H4 (cell line): ENCODE measurements around the gene STEAP2. TPM values are rescaled to one million over a fixed set of nuclear protein-coding genes. Genes with fewer than 3 reads are reported as not detected.

ENCODE experiments used
- DNase-seq: peaks from one replicate; pipeline ENCODE4 v3.0.0-alpha.2; 2015; ENCODE audit warnings: low spot score
- total RNA-seq: library from RNA; depleted of rRNA; stranded (reverse); fragments of >200 nt; shearing (Covaris generic); gene quantifications from 2 replicates; pipeline ENCODE4 v1.2.3, GENCODE V29; 2014; rRNA removed

The STEAP2 gene
- total RNA-seq, 1 experiment from 2014 or later, result 5.8 TPM

GRCh38 chr7:90270431-90271178 lies 59.1 kb downstream of the STEAP2 start:
- DNase-seq, result no peak

- no peak for DNase-seq
Observed at GRCh38 chr7:90271753-90272152, 60.2 kb downstream of the STEAP2 start.

DNA sequence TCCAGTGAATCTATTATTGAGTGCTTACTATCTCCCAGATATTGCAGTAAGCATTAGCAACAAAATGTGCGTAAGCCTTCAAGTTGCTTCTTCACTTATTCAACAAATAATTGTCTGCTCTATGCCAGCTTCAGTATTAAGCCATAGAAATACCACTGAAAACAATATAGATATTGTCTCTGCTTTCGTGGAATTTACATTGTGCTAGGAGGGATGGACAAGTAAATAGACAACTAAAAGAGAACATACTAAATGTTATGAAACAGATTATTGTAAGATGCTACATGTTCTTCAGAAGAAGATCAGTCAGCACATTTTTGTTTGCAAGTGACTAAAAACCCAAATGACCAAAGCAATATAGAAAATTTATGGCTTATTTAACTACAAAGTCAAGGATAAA lies 60.7 kb downstream of the STEAP2 start:
- no peak for DNase-seq

DNA sequence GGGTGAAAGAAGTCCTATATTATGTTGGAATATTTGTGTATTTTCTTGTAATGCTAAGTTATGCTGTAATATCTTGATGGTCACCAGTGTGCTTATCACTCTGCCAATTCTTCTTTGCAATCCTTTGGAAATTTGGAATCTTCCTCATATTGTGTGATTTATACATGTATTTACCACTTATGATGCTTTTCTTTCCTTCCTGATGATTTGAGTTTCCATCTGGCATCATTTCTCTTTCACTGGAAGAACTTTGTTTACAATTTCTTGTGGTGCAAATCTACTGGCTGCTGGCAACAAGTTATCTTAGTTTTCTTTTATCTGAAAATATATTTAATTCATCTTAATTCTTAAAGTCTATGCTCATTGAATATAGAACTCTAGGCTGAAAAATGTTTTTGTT lies 62.6 kb downstream of the STEAP2 start:
- DNase-seq, result no peak

DNA sequence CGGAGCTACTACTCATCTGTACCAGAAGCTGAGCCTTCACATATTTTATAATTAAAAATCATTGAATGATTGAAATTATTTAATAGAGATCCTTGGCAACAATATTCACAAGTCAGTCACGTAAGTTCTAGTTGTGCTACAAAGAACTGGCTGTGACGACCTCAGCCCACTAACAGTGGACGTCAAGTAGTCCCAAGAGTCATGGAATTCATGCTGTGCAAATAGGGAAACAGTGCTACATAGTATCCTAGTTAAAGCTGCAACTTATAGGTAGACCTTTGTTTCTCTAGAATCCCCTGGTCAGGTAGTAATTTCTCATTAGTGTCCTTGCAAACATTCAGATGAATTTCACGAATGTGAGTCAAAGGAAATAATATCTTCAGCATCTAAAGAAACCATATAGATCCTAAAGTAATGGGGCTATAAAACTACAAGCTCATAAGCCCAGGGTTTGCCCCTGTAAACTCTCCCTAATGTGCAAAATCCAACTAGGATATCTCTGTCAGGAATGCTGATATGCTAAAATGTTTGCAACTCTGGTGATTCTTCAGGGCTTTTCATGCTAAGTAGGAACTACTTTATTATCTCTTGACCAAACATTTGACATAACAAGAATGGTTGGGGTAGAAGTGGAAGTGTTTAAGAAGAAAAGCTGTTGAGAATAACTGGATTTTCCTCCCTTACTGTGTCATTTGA lies 64.6 kb downstream of the STEAP2 start:
- no peak for DNase-seq

Other genes starting within 250 kb of the STEAP2 start
- 14.6 and 31.3 TPM in 2 replicates for gene STEAP1, start 57.3 kb upstream of the STEAP2 start, total RNA-seq
- gene CFAP69, start 33.4 kb downstream of the STEAP2 start, total RNA-seq, result 1.3 and 1.8 TPM in 2 replicates
- gene FAM237B, start 109.6 kb downstream of the STEAP2 start, total RNA-seq, result not detected in 2 replicates
- 23.1 and 28.2 TPM in 2 replicates for gene GTPBP10, start 135.0 kb downstream of the STEAP2 start, total RNA-seq
- 31.2 and 40.5 TPM in 2 replicates for gene CLDN12, start 191.7 kb downstream of the STEAP2 start, total RNA-seq